ENCODE data around the gene LPO. TPM values are rescaled to one million over a fixed set of nuclear protein-coding genes. Genes with fewer than 3 reads are reported as not detected.

LPO gene
- total RNA-seq, 1 donor from 2014 or later, result not detected

DNA sequence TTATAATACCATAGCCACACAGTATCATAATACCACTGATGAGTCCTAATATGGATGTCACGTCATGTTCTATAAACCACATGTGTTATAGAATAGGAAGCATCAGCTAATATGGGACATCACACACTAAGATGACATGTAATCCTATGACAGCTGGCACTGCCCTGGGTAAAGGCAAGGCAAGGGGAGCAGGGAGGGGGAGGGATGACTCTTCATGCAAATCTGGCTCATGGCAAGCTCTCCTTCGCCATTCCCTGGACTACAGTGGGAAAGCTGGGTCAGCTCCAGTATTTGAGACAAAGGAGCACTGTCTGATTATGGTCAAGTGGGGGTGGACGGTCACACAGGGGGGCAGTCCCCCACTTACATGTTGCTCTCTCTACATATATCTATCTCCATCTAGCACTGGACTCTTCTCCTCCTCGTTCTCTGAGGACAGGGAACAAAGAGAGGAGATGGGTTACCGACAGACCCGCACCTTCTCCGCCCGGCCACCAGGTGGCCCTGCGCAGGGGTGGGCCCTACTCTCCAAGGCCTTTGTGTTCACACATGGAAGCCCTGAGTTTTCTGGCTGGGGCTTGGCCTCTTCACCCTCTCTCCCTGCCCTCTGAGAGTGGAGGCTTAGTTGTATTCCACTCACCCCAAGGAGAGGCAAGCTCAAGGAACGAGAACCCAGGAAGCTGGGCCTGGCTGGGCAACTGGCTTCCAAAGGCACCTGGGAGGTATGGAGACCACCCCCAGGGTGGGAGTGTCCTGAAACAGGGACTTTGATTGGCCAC is 65.8 kb downstream of the LPO start:
- DNase-seq (ENCODE audit: low read depth), result peak; percentile 9

GRCh38 chr17:58304750-58305486 is 66.5 kb downstream of the LPO start:
- DNase-seq (ENCODE audit: low read depth), result no peak

- no peak for DNase-seq (ENCODE audit: low read depth)
Measured at GRCh38 chr17:58305626-58306025, 67.2 kb downstream of the LPO start.

- DNase-seq (ENCODE audit: low read depth), result no peak
Measured at GRCh38 chr17:58306131-58306951, 68.0 kb downstream of the LPO start.

GRCh38 chr17:58307468-58308172 is 69.2 kb downstream of the LPO start:
- DNase-seq (ENCODE audit: low read depth), result no peak

GRCh38 chr17:58308173-58308984 is 70.0 kb downstream of the LPO start:
- no peak for DNase-seq (ENCODE audit: low read depth)

- DNase-seq (ENCODE audit: low read depth), result no peak
Measured at GRCh38 chr17:58308985-58309917, 70.9 kb downstream of the LPO start.

DNA sequence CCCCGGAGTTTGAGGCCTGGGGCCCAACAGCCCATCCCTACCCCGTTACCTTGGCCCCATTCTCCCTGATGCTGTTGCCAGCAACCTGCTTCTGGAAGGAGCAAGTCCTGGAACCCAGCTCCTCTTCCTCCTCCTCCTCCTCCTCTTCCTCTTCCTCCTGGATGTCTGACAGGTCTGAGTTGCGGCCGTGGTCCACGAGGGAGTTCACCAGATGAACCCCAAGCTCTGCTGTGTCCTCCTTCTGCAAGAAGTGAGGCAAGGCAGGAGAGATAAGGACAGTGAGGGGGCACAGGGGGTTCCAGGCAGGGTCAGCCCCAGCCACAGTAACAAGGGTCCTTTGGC is 71.5 kb downstream of the LPO start:
- DNase-seq (ENCODE audit: low read depth), result no peak

- DNase-seq (ENCODE audit: low read depth), result no peak
Measured at GRCh38 chr17:58310511-58311428, 72.4 kb downstream of the LPO start.

DNA sequence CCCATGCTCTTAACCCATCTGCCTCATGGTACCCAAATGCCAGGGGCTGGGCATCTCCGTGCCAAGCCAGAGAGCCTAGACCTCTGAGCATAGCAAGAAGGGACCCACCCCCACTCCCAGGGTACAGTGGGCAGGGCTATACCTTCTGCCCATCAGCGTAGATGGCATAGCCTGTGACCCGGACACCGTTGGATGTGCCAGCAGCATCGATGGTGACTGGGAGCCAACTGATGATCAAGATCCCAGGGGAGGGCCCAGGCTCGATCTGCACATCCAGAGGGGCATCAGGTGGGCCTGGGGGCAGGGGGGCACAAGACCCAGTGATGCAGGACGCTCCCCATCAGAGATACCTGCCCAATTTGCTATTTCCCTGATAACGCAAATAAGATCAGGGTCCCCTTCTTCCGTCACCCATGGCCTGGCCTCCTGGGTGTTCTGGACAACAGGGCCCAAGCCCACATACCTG is 73.1 kb downstream of the LPO start:
- DNase-seq (ENCODE audit: low read depth), result no peak

- no peak for DNase-seq (ENCODE audit: low read depth)
Measured at GRCh38 chr17:58312021-58312630, 73.7 kb downstream of the LPO start.

GRCh38 chr17:58312829-58313228 is 74.4 kb downstream of the LPO start:
- DNase-seq (ENCODE audit: low read depth), result no peak

DNA sequence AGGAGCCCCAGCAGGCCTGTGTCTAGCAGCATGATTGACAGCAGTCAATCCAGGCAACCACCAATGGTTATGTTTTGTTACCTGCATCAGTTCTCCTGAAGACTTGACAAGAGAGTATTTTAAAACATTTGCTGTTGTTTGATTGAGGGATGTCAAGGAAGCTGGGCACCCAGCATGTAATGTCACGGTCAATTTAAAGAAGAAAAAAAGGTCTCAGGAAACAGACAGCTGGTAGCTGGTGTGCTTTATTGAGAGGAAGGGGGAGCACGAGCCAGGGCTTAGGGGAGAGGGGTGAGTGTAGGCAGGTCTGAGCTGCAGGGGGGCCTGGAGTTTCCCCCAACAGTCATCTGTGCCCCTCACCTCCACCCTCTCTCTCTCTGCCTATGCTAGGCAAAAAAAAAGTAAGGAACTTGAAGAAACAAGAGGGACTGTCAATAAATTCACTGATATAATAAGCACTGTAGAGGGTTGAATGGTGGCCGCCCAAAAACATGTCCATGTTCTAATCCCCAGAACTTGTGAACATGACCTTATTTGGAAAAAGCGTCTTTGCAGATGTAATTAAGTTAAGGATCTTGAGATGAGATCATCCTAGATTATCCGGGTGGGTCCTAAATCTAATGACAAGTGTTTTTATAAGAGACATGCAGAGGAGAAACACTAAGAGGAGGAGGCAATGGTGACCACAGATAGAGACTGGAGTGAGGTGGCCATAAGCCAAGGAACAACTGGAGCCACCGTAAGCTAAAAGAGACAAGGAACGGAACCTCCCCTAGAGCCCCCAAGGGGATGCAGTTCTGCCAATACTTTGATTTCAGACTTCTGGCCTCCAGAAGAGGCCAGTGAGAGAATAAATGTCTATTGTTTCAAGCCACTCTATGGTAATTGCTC is 75.7 kb downstream of the LPO start:
- no peak for DNase-seq (ENCODE audit: low read depth)

- DNase-seq (ENCODE audit: low read depth), result no peak
Measured at GRCh38 chr17:58314706-58315015, 76.3 kb downstream of the LPO start.

GRCh38 chr17:58315281-58315711 is 76.9 kb downstream of the LPO start:
- no peak for DNase-seq (ENCODE audit: low read depth)

- DNase-seq (ENCODE audit: low read depth), result no peak
Measured at GRCh38 chr17:58315750-58316149, 77.4 kb downstream of the LPO start.

DNA sequence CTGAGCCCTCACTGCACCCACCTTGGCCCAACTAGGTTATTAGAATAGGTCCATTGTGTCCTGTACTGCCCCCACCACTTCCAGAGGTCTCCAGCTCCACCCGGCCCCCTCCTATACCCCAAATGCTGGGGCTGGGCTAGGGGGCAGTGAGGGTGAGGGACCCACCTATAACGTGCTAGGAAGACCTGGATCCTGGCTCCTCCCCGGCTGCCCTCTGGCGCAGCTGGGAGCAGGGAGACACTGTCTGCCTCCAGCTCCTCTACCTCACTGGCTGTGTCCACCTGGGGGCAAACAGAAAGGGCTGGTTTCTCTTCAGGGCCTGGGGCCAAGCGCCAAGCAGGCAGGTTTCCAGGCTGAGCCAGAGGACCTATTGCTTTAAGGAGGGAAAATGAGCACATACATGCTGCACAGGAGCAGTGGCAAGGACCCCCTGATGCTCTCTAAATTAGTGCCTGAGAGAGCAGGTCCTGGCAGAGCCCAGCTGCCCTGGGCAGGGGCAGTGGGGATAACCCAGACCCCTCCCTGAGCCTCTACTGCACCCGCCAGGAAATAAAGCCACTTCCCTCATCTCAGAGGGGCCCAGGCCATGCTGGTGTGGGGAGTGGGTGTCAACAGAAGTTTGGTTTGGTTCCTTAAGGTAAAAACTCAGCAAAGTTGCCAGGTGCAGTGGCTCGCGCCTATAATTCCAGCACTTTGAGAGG is 78.0 kb downstream of the LPO start:
- DNase-seq (ENCODE audit: low read depth), result no peak
